OCI-LY3 (cell line): ENCODE results near the gene HELZ.

Experiments
- EZH2phosphoT487 ChIP-seq: fragments of 200-600 bp; shearing (Covaris generic); IDR thresholded peaks from 2 replicates; pipeline ENCODE4 v1.6.1; 2018; ENCODE audit warnings: antibody characterized with exemption, mixed run types, low read depth
- TF ChIP-seq, protein P1 (sequence below): fragments of 200-600, 300-600 bp; sonication (generic); IDR thresholded peaks from 2 replicates; pipeline ENCODE4 v1.5.1; 2014; ENCODE audit warnings: antibody characterized with exemption, low read length, low read depth

DNA sequence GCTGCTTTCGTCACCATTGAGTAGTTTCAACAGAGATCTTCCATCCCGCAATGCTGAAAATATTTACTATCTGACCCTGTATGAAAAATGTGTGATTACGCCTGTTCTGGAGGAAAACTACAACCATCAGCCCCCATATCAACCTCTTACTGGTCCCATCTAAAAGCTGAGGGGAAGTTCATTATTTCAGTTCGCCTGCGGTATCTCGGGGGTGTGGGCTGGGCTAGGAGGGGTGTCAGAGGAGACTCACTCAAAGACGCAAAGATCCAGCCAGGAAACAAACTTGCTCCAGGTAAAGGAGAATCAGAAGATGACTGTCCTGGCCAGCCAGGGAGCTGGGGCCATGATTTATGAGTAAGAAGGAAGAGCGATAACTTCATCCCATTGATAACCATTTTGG, 187.0 kb downstream of the HELZ start:
- TF ChIP-seq, protein P1, sequence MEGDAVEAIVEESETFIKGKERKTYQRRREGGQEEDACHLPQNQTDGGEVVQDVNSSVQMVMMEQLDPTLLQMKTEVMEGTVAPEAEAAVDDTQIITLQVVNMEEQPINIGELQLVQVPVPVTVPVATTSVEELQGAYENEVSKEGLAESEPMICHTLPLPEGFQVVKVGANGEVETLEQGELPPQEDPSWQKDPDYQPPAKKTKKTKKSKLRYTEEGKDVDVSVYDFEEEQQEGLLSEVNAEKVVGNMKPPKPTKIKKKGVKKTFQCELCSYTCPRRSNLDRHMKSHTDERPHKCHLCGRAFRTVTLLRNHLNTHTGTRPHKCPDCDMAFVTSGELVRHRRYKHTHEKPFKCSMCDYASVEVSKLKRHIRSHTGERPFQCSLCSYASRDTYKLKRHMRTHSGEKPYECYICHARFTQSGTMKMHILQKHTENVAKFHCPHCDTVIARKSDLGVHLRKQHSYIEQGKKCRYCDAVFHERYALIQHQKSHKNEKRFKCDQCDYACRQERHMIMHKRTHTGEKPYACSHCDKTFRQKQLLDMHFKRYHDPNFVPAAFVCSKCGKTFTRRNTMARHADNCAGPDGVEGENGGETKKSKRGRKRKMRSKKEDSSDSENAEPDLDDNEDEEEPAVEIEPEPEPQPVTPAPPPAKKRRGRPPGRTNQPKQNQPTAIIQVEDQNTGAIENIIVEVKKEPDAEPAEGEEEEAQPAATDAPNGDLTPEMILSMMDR: no peak
- TF ChIP-seq EZH2phosphoT487: no peak
